ENCODE results near the gene ROMO1.
A peak's percentile ranks its signal among the peaks of the same experiment; 100 is the strongest.
"Not testable (repeated sequence)": the region's sequence is repeated elsewhere in the genome, so short reads cannot be mapped to it uniquely, and the experiment has no call there.

ROMO1 gene

DNA sequence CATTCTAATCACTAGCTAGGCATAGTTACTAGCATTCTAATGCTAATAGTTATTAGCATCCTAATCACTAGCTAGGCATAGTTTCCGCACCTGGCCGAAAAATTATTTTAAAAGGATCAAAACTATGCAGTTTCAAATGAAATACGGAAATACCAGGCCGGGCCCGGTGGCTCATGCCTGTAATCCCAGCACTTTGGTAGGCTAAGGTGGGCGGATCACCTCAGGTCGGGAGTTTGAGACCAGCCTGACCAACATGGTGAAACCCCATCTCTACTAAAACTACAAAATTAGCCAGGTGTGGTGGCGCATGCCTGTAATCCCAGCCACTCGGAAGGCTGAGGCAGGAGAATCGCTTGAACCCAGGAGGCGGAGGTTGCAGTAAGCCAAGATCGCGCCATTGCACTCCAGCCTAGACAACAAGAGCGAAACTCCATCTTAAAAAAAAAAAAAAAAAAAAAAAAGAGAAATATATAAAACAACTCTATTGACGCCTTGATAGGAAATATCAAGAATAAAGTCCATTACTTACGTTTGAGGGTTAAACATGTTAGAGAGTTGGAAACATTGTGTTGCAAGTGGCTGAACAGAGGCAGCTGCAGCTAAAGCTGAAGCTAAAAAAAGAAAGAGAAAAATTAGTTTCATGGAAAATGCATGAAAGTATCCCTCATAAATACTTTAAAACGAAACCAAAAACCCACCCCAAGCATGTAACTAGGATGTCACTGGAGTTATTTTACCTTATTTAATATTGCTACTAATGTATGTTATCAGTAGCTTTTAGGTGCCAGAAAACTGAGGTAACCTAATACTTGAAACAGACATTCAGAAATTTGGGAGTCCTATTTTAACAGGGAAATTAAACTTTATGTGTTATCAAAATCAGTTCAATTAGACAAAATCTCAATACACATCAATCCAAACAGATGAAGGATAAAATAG, 7.7 kb downstream of the ROMO1 start:
- H2AFZ ChIP-seq (ENCODE audit: low read depth); H3K4me2 ChIP-seq; H4K20me1 ChIP-seq (ENCODE audit: insufficient read depth); H3K27me3 ChIP-seq (ENCODE audit: insufficient read depth, low read depth); H3K4me3 ChIP-seq (IDR thresholded peaks at IDR 0.05; ENCODE audit: insufficient read depth, low read depth, low read length); H3K27ac ChIP-seq; H3K9ac ChIP-seq: not testable (repeated sequence)
- H3K36me3 ChIP-seq (ENCODE audit: insufficient read depth): peaks cover 59% of the 10 kb centered on the region; the same call in 1 of the 2 replicates
- peaks cover 56% of the 10 kb centered on the region for H3K79me2 ChIP-seq (ENCODE audit: insufficient read depth, low read depth)
- peaks cover 18% of the 10 kb centered on the region for H3K4me1 ChIP-seq (ENCODE audit: low read depth, poor library complexity, severe bottlenecking)

DNA sequence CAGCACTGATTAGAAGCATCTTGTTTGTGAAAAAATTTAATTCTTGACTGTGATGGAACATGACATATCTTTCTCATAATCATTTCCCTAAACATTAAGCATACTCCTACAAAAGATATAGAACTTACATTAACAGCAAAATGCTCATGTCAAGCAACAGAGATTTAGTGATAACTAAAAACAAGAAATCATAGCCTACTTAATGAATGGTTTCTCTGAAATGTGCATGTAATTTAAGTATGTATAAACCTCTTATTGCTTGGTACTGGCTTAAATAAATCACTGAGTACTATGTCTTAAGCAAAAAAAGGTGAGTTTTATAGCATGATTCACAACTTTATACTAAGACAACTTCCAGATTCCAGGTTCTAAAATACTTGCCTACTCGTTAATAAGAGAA, 9.3 kb downstream of the ROMO1 start:
- Histone ChIP-seq H3K36me3 (ENCODE audit: insufficient read depth) (peaks cover 63% of the 10 kb centered on the region; the same call in 1 of the 2 replicates), H2AFZ (ENCODE audit: low read depth) (no peak overlapping the region), H4K20me1 (ENCODE audit: insufficient read depth) (peaks cover 7% of the 10 kb centered on the region; the same call in 1 of the 2 replicates), H3K4me2 (no peak overlapping the region), H3K27ac (0 out of 2 replicates have a peak overlapping the region, but pooled peaks have one; percentile 1), H3K79me2 (ENCODE audit: insufficient read depth, low read depth) (peaks cover 56% of the 10 kb centered on the region), H3K4me3 (IDR thresholded peaks at IDR 0.05; ENCODE audit: insufficient read depth, low read depth, low read length) (no peak overlapping the region), H3K4me1 (ENCODE audit: low read depth, poor library complexity, severe bottlenecking) (peaks cover 14% of the 10 kb centered on the region), H3K27me3 (ENCODE audit: insufficient read depth, low read depth) (no peaks in the 10 kb centered on the region), H3K9ac (no peak overlapping the region)
- TF ChIP-seq, protein P1, sequence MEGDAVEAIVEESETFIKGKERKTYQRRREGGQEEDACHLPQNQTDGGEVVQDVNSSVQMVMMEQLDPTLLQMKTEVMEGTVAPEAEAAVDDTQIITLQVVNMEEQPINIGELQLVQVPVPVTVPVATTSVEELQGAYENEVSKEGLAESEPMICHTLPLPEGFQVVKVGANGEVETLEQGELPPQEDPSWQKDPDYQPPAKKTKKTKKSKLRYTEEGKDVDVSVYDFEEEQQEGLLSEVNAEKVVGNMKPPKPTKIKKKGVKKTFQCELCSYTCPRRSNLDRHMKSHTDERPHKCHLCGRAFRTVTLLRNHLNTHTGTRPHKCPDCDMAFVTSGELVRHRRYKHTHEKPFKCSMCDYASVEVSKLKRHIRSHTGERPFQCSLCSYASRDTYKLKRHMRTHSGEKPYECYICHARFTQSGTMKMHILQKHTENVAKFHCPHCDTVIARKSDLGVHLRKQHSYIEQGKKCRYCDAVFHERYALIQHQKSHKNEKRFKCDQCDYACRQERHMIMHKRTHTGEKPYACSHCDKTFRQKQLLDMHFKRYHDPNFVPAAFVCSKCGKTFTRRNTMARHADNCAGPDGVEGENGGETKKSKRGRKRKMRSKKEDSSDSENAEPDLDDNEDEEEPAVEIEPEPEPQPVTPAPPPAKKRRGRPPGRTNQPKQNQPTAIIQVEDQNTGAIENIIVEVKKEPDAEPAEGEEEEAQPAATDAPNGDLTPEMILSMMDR (conservative IDR thresholded peaks at IDR 0.05; ENCODE audit: low read depth, low read length): no peak

GRCh38 chr20:35709259-35709658, 10.1 kb downstream of the ROMO1 start:
- Histone ChIP-seq H4K20me1 (ENCODE audit: insufficient read depth) (peaks cover 7% of the 10 kb centered on the region; the same call in 1 of the 2 replicates), H3K79me2 (ENCODE audit: insufficient read depth, low read depth) (peaks cover 64% of the 10 kb centered on the region), H3K4me3 (IDR thresholded peaks at IDR 0.05; ENCODE audit: insufficient read depth, low read depth, low read length) (no peak overlapping the region)

GRCh38 chr20:35710039-35710438, 10.8 kb downstream of the ROMO1 start:
- H3K9ac ChIP-seq: no peak overlapping the region
- no peak overlapping the region for H3K4me2 ChIP-seq
- TF ChIP-seq, protein P1 (conservative IDR thresholded peaks at IDR 0.05; ENCODE audit: low read depth, low read length): no peak
- peaks cover 7% of the 10 kb centered on the region; the same call in 1 of the 2 replicates for H4K20me1 ChIP-seq (ENCODE audit: insufficient read depth)
- H2AFZ ChIP-seq (ENCODE audit: low read depth): no peak overlapping the region
- no peaks in the 10 kb centered on the region for H3K27me3 ChIP-seq (ENCODE audit: insufficient read depth, low read depth)
- H3K4me3 ChIP-seq (IDR thresholded peaks at IDR 0.05; ENCODE audit: insufficient read depth, low read depth, low read length): no peak overlapping the region
- H3K4me1 ChIP-seq (ENCODE audit: low read depth, poor library complexity, severe bottlenecking): peaks cover 8% of the 10 kb centered on the region
- H3K27ac ChIP-seq: no peak overlapping the region
- H3K79me2 ChIP-seq (ENCODE audit: insufficient read depth, low read depth): peaks cover 70% of the 10 kb centered on the region
- H3K36me3 ChIP-seq (ENCODE audit: insufficient read depth): peaks cover 66% of the 10 kb centered on the region; the same call in 1 of the 2 replicates

More at GRCh38 chr20:35709259-35709658, 10.1 kb downstream of the ROMO1 start:
- no peak overlapping the region for H3K4me2 ChIP-seq
- H3K27ac ChIP-seq: peak overlapping the region; percentile 1; the same call in 1 of the 2 replicates
- H2AFZ ChIP-seq (ENCODE audit: low read depth): no peak overlapping the region
- peaks cover 14% of the 10 kb centered on the region for H3K4me1 ChIP-seq (ENCODE audit: low read depth, poor library complexity, severe bottlenecking)
- H3K27me3 ChIP-seq (ENCODE audit: insufficient read depth, low read depth): no peaks in the 10 kb centered on the region
- no peak overlapping the region for H3K9ac ChIP-seq
- H3K36me3 ChIP-seq (ENCODE audit: insufficient read depth): peaks cover 64% of the 10 kb centered on the region; the same call in 1 of the 2 replicates
- TF ChIP-seq, protein P1 (conservative IDR thresholded peaks at IDR 0.05; ENCODE audit: low read depth, low read length): no peak

All from KMS-11 (cell line).